ENCODE data around the gene DDX42.
A peak's percentile ranks its signal among the peaks of the same experiment; 100 is the strongest.

The DDX42 gene

DNA sequence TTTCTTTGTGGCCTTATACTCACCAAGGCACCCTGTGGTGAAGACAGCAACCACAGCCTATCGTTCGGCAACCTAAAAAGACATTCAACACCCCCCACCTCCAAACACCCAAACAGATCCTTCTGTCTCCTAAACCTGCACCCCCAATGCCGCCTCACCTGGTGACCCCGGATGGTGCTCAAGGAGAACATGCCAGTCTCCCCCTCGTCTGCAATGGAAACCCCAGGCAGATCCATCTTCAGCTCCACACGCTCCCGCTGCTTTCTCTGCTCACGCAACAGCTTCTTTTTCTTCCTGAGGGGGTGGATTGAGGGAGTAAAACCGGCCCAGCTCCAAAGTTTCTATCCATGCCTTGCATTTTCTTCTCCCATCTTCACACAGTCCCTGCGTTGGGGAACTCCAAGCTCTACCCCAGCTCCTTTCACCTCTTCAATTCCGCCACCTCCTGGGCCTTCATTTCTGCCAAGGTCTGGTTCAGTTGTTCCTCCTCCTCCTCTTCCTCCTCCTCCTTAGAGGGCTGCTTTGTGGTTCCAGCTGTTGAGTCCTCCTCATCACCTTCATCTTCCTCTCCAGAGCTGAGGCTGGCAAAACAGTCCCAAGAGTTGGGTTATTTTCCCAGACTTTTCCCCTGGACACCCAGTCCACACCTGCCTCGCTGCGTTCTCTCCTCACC, 49.8 kb downstream of the DDX42 start:
- no peak for DNase-seq

GRCh38 chr17:63824362-63824761, 50.4 kb downstream of the DDX42 start:
- no peak for DNase-seq

- DNase-seq: no peak
Observed at GRCh38 chr17:63826468-63827001, 52.6 kb downstream of the DDX42 start.

GRCh38 chr17:63827002-63827800, 53.2 kb downstream of the DDX42 start, which contains the start of the genes FTSJ3 and PSMC5:
Gene FTSJ3 (minus strand): TSS chr17:63827663. CDS start chr17:63826902, 761 bp downstream.
Gene PSMC5 (plus strand): TSS chr17:63827431. CDS start chr17:63827491, 60 bp downstream.
- peak; percentile 93 for DNase-seq

GRCh38 chr17:63827801-63828221, 53.8 kb downstream of the DDX42 start:
- no peak for DNase-seq

GRCh38 chr17:63828936-63829335, 55.0 kb downstream of the DDX42 start:
- DNase-seq: no peak

- no peak for DNase-seq
Observed at GRCh38 chr17:63830278-63830677, 56.3 kb downstream of the DDX42 start.

DNA sequence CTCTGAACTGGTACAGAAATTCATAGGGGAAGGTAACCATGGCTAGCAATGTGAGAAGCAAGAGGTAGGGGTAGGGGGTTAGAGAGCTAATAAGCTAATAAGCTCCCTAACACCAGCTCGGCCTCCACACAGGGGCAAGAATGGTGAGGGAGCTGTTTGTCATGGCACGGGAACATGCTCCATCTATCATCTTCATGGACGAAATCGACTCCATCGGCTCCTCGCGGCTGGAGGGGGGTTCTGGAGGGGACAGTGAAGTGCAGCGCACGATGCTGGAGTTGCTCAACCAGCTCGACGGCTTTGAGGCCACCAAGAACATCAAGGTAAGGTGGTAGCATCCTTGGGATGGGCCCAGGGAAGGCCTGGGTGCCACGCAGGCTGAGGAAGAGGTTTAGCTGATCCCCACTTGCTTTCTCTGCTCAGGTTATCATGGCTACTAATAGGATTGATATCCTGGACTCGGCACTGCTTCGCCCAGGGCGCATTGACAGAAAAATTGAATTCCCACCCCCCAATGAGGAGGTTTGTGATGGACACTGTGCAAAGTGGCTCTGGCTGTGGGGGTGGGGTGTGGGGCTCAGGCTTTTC, 57.0 kb downstream of the DDX42 start:
- no peak for DNase-seq

DNA sequence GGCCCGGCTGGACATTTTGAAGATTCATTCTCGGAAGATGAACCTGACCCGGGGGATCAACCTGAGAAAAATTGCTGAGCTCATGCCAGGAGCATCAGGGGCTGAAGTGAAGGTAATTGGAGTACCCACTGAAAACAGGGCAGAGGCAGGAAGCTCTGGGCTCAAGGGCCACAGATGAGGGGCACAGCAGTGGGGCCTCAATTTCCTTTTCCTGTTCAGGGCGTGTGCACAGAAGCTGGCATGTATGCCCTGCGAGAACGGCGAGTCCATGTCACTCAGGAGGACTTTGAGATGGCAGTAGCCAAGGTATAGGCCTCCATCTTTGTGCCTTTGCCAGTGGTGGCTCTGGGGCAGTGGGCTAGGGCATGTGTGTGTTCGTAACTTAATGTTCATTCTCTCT, 57.5 kb downstream of the DDX42 start:
- DNase-seq: no peak

- DNase-seq: no peak
Observed at GRCh38 chr17:63832014-63832413, 58.0 kb downstream of the DDX42 start.

DNA sequence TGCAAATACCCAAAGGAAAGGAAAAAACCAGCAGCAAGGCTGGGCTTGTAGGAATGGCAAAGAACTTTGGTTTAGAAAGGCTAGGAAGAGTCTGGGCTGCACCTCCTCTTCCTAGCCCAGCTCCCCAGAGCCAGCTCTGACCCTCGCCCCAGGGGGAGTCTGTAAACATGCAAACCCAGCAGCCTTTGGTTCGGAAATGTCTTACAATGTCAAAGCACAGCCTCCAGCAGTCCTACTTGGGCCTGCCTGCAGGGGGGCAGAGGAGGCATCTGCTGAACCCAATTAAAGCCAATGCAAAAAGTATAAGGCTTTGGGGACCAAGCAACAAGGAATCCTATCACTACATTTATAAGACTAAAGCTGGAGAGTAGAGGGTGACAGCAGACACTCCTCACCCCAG, 58.5 kb downstream of the DDX42 start:
- no peak for DNase-seq

GRCh38 chr17:63833026-63833740, 59.2 kb downstream of the DDX42 start:
- DNase-seq: no peak

DNA sequence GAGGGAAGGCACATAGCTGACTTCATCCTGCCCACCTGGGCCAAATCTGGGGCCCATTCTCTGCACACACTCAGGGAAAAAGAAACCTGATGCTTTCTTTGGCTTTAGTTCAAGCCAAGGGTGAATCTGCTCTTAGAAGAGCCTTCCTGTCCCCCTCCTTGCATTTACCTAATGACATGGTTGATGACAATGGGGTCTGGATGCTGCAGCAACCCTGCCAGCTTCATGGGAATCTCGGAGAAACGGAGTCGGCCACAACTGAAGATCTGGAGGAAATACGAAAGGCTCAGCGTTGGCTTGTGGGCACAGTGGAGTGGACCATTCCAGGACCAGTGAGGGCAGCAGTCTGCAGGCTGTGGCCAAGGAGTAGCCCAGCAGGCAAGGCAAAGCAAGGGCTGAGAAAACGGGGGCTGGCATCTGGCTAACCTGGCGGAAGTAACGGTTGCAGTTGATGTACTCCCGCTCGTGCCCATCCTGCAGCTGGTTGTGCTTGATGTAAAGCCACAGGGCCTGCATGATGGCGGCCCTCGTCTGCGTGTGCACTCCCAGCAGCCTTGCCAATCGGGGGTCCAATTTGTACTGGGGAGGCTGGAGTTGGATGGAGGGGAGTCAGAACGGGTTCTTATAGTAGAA, 59.9 kb downstream of the DDX42 start:
- no peak for DNase-seq

GRCh38 chr17:63834431-63835166, 60.6 kb downstream of the DDX42 start:
- no peak for DNase-seq

DNA sequence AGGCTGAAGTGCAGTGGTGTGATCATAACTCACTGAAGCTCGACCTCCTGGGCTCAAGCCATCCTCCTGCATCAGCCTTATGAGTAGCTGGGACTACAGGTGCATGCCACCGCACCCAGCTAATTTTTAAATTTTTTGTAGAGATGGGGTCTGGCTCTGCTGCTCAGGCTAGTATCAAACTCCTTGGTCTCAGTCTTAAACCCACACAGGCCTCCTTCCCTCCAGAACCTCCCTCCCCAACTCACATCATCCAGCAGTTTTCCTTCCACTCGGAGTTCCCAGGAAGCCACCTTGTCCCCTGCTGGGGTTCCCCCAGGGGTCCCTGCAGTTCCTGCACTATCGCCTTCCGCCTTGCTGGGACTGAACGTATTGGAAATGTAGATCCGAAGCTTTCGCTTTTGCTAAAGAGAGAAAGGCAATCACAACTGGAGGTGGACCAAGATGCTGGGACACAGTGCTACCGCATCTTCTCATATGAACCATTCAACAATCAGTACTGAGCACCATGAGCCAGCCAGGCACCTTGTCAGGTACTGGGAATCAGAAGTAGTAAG, 61.3 kb downstream of the DDX42 start:
- DNase-seq: no peak

DNA sequence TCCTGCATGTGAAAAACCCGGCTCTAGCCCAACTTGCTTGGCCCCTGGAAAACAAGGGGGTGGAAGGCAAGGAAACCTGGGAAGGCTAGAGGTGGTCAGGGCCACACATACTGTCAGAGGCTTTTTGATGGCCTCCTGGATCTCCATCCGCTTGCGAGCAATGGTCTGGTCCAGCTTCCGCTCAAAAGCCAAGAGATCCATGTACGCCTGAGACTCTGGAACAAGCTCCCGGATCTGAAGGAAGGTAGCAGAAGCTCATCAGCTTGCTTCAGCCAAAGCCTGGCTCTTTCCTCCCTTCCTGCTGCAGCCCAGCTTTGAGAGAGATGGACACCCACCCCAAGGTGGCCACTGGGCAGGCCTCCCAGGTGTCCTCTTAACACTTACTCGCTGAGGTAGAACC, 62.8 kb downstream of the DDX42 start:
- no peak for DNase-seq

DNA sequence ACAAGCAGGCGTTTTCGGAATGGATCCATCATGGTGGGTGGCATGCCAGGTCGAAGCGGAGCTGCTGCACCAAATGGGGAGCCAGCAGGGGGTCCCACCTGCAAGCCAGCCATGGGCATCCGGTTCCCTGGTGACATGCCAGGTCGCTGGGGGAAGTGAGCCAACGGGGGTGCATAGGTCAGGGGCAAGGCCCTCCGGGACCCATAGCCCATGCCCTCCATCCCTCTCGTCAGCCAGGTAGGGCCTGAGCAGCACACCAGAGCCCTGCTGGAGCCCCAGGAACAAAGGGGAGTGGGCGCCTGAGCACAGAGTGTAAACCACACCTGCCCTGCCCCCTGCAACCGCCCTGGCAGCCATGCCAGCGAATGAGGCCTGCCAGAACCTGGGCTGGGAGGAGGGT, 63.5 kb downstream of the DDX42 start:
- no peak for DNase-seq

DNA sequence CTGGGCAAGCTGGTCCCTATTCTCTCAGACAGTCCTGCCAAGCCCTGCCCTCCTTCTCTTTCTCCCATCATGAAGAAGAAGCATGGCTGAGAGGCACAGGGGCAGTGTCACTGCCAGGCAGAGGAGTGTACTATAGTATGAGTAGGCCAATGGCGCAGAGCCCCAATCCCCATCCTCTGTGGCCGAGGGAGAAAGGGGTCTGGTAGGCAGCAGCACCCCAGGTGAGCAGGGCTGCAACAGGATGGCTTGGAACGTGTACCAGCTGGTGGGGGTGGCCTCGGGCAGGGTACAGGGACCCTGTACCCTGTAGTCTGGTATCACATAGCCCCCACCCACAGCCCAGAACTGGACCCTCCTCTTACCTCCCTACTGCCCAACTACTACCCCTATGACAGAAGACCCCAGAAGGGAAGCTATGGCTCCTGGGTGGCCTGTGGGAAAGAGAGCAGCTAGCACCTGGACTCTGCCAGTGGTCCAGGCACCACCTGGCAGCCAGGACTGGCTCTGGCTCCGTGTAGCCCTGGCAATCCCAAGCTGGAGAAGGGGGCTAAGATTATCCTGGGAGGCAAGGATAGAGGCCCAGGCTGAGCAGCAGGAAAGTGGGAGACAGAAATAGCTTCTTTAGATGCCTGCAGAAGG, 64.1 kb downstream of the DDX42 start:
- DNase-seq: no peak

GRCh38 chr17:63838631-63839171, 64.7 kb downstream of the DDX42 start:
- no peak for DNase-seq

- no peak for DNase-seq
Observed at GRCh38 chr17:63840591-63841349, 66.8 kb downstream of the DDX42 start.
